ENCODE measurements around the gene PDGFD.

The PDGFD gene

GRCh38 chr11:103920449-103920848 lies 243.5 kb downstream of the PDGFD start:
- DNase-seq (ENCODE audit: low spot score) = no peak

- DNase-seq (ENCODE audit: low spot score) = no peak
Measured at GRCh38 chr11:103910721-103911120, 253.2 kb downstream of the PDGFD start.

- DNase-seq (ENCODE audit: low spot score) = no peak
Measured at GRCh38 chr11:103907548-103908455, 256.1 kb downstream of the PDGFD start.

- DNase-seq (ENCODE audit: low spot score) = no peak
Measured at GRCh38 chr11:103907136-103907535, 256.8 kb downstream of the PDGFD start.

- DNase-seq (ENCODE audit: low spot score) = peak; percentile 46
Measured at GRCh38 chr11:103906291-103906867, 257.6 kb downstream of the PDGFD start.

- DNase-seq (ENCODE audit: low spot score) = no peak
Measured at GRCh38 chr11:103904324-103904667, 259.7 kb downstream of the PDGFD start.

- DNase-seq (ENCODE audit: low spot score) = no peak
Measured at GRCh38 chr11:103903621-103904323, 260.2 kb downstream of the PDGFD start.

GRCh38 chr11:103902994-103903393 lies 261.0 kb downstream of the PDGFD start:
- no peak for DNase-seq (ENCODE audit: low spot score)

GRCh38 chr11:103901656-103902055 lies 262.3 kb downstream of the PDGFD start:
- no peak for DNase-seq (ENCODE audit: low spot score)

- DNase-seq (ENCODE audit: low spot score) = no peak
Measured at GRCh38 chr11:103898577-103899336, 265.2 kb downstream of the PDGFD start.

- no peak for DNase-seq (ENCODE audit: low spot score)
Measured at GRCh38 chr11:103898065-103898464, 265.9 kb downstream of the PDGFD start.

- DNase-seq (ENCODE audit: low spot score) = no peak
Measured at GRCh38 chr11:103897160-103897936, 266.6 kb downstream of the PDGFD start.

- no peak for DNase-seq (ENCODE audit: low spot score)
Measured at GRCh38 chr11:103895106-103895505, 268.8 kb downstream of the PDGFD start.

- no peak for DNase-seq (ENCODE audit: low spot score)
Measured at GRCh38 chr11:103894673-103895072, 269.3 kb downstream of the PDGFD start.

GRCh38 chr11:103894034-103894433 lies 269.9 kb downstream of the PDGFD start:
- no peak for DNase-seq (ENCODE audit: low spot score)

- no peak for DNase-seq (ENCODE audit: low spot score)
Measured at GRCh38 chr11:103893371-103893770, 270.6 kb downstream of the PDGFD start.

GRCh38 chr11:103892603-103893002 lies 271.3 kb downstream of the PDGFD start:
- no peak for DNase-seq (ENCODE audit: low spot score)

- no peak for DNase-seq (ENCODE audit: low spot score)
Measured at GRCh38 chr11:103890654-103891053, 273.3 kb downstream of the PDGFD start.

- DNase-seq (ENCODE audit: low spot score) = no peak
Measured at GRCh38 chr11:103889679-103890078, 274.3 kb downstream of the PDGFD start.

- DNase-seq (ENCODE audit: low spot score) = peak; percentile 85
Measured at GRCh38 chr11:103888541-103888951, 275.4 kb downstream of the PDGFD start.

GRCh38 chr11:103887001-103887658 lies 276.8 kb downstream of the PDGFD start:
- DNase-seq (ENCODE audit: low spot score) = peak; percentile 71

Measured in pons (tissue), 1 donor.